Measurements from ENCODE around the gene SGSM1. TPM values are rescaled to one million over a fixed set of nuclear protein-coding genes. Genes with fewer than 3 reads are reported as not detected.

The SGSM1 gene
- total and polyA plus RNA-seq, 10 of the 15 experiments (the other 5 are each of a cell fraction or from before 2014, with no cell fraction given), result not detected

DNA sequence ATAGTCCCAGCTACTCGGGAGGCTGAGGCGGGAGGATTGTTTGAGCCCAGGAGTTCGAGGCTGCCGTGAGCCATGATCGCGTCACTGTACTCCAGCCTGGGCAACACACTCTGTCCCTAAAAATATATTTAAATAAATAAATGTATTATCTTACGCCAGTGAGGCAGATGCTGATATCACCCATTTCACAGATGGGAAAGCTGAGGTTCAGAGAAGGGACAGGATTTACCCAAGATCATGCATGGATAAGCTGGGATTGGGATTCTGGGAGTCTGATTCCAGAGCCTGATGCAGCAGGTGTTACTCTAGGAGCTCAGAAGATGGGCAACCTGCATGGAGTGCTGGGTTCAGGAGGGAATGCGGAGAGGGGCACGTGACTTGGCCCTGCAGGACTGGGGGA lies 17.8 kb downstream of the SGSM1 start:
- no peaks in the 10 kb centered on the region for H3K9me3 ChIP-seq (replicated peaks; ENCODE audit: control insufficient read depth, insufficient read depth, low read length)
- intact Hi-C loops (cut with micrococcal nuclease; ENCODE audit: unreplicated experiment) (no loop called here), in situ Hi-C loops (cut with MboI) (no loop called here)
- no peak overlapping the region for H3K9ac ChIP-seq (ENCODE audit: control insufficient read depth, insufficient read depth, low read length)
- H3K27ac ChIP-seq (ENCODE audit: control insufficient read depth, insufficient read depth), result no peak overlapping the region
- BruUV-seq (replicated peaks), result no TSS peak
- DNase-seq (ENCODE audit: low read depth, low spot score) (no peak), FAIRE-seq (no peak), ATAC-seq (no peak)
- H3K4me1 ChIP-seq (ENCODE audit: control insufficient read depth, insufficient read depth, low read length), result no peaks in the 10 kb centered on the region
- H3K79me2 ChIP-seq (ENCODE audit: control insufficient read depth, insufficient read depth, low read length), result no peaks in the 10 kb centered on the region
- 38% methylated on average over 9 of the region's 9 CpGs for WGBS (ENCODE audit: insufficient coverage, insufficient replicate concordance, low lambda C conversion rate, missing lambda C conversion rate)
- no peaks in the 10 kb centered on the region for H4K20me1 ChIP-seq (ENCODE audit: control insufficient read depth, insufficient read depth)
- ChIA-PET CTCF (interaction anchor here (0.9 kb wide), 1 partner anchor 21 kb away, joined by 7 read pairs; no protein-coding TSS in a partner anchor), POLR2A (no interaction called here), SMC1A (ENCODE audit: uncharacterized antibody, unreplicated experiment) (no interaction called here), RAD21 (ENCODE audit: unreplicated experiment) (no interaction called here)
- TF ChIP-seq ZNF687 (IDR thresholded peaks at IDR 0.05) (no peak), NR2C2 (IDR thresholded peaks at IDR 0.05; ENCODE audit: borderline replicate concordance, control insufficient read depth, insufficient read length, low read depth) (no peak), POLR2A (IDR thresholded peaks at IDR 0.05; ENCODE audit: low read depth, low read length) (no peak), FOS (IDR thresholded peaks at IDR 0.05; ENCODE audit: borderline replicate concordance, extremely low read depth, insufficient read length) (no peak), IKZF1 (conservative IDR thresholded peaks at IDR 0.05) (no peak), NFYA (IDR thresholded peaks at IDR 0.05; ENCODE audit: borderline replicate concordance, low read depth, low read length) (no peak), NFXL1 (IDR thresholded peaks at IDR 0.05; ENCODE audit: borderline replicate concordance) (no peak), ZNF274 (IDR thresholded peaks at IDR 0.05; ENCODE audit: insufficient read depth, insufficient read length) (no peak), ZNF384 (IDR thresholded peaks at IDR 0.05; ENCODE audit: borderline replicate concordance, low read depth, low read length) (no peak), MEF2A (IDR thresholded peaks at IDR 0.05; ENCODE audit: insufficient read depth, low read depth, low read length) (no peak)
- no peak overlapping the region for H3K4me2 ChIP-seq (ENCODE audit: control insufficient read depth, insufficient read depth)
- peaks cover 0 to 4% of the 10 kb centered on the region in 2 experiments; a peak in 2 of 4 replicates for H3K27me3 ChIP-seq (replicated peaks in 1 of 2; ENCODE audit: control insufficient read depth in 2 of 2, insufficient read depth in 2 of 2, low read length in 1 of 2)
- no peaks in the 10 kb centered on the region for H3K36me3 ChIP-seq (ENCODE audit: control insufficient read depth in 2 of 2, insufficient read depth in 2 of 2, low read length in 1 of 2)
- no peak overlapping the region for H3K4me3 ChIP-seq
- no peak overlapping the region for H2AFZ ChIP-seq (ENCODE audit: control insufficient read depth, low read depth, low read length)

Data from GM12878 (cell line).